Caki2 (cell line): ENCODE results near the gene CTSL. TPM values are rescaled to one million over a fixed set of nuclear protein-coding genes. Genes with fewer than 3 reads are reported as not detected.

ENCODE experiments used
- total RNA-seq: library from RNA; depleted of rRNA; stranded (reverse); fragments of >200 nt; shearing (Covaris generic); gene quantifications from 2 replicates; pipeline ENCODE4 v1.2.3, GENCODE V29; 2014; ENCODE audit warnings: low replicate concordance; rRNA removed

Gene CTSL
- total RNA-seq, 1 experiment from 2014 or later: 227 TPM

Other genes with a start within 250 kb of the CTSL start
- gene DAPK1, start 228.3 kb upstream of the CTSL start, total RNA-seq: 16.3 and 20.9 TPM in 2 replicates
- not detected in 2 replicates for gene SPATA31E1, start 156.8 kb downstream of the CTSL start, total RNA-seq
- not detected in 2 replicates for gene SPATA31C1, start 191.8 kb downstream of the CTSL start, total RNA-seq
- 2.3 and 4.0 TPM in 2 replicates for gene CDK20, start 248.4 kb downstream of the CTSL start, total RNA-seq